A549 (cell line): ENCODE data around the gene STX8. TPM values are rescaled to one million over a fixed set of nuclear protein-coding genes. Genes with fewer than 3 reads are reported as not detected.

Source experiments
- ATAC-seq, 2 experiments: fragments of 200-7000 bp in 1 of 2; fragments of >200 bp in 1 of 2; cut with Nextera tagmentation in 1 of 2; cut with Tn5 transposase in 1 of 2; 3 replicates each; pipeline versions ENCODE4 v1.8.0 to v1.9.1; 2018 to 2020; ENCODE audit warnings: mild to moderate bottlenecking in 1 of 2, moderate library complexity in 1 of 2
- CTCF ChIA-PET: fragments of 300-600 bp; sonication (Branson Sonifier 250); formaldehyde crosslinking; extraction: SDS; loops from one replicate; lab custom pipeline; 2021; ENCODE audit warnings: antibody characterized with exemption, inconsistent platforms; lab: Yijun Ruan, JAX
- POLR2A ChIA-PET: fragments of 350-600 bp; formaldehyde crosslinking; extraction: SDS; loops from one replicate; lab custom pipeline; 2021; ENCODE audit warnings: antibody characterized with exemption, inconsistent platforms; lab: Yijun Ruan, JAX
- DNase-seq, 2 experiments: peaks; one replicate each; pipeline versions ENCODE4 v3.0.0 to v3.0.0-alpha.2; 2011 to 2016; ENCODE audit warnings: low read depth in 1 of 2, low spot score in 1 of 2
- FAIRE-seq: peaks from 2 replicates; lab custom pipeline; 2011; peaks lifted over from hg19 to GRCh38; lab: Jason Lieb, UNC
- H3K27ac ChIP-seq, 2 experiments: fragments of >200 bp; sonication (Bioruptor Twin); formaldehyde crosslinking; 3 replicates each; pipeline ENCODE4 v1.5.1; 2016 to 2017
- H3K4me1 ChIP-seq: fragments of >200 bp; sonication (Bioruptor Twin); formaldehyde crosslinking; 3 replicates; pipeline ENCODE4 v1.6.1; 2016
- H3K4me2 ChIP-seq: fragments of >200 bp; sonication (Bioruptor Twin); formaldehyde crosslinking; 3 replicates; pipeline ENCODE4 v1.6.1; 2016
- H3K4me3 ChIP-seq: fragments of >200 bp; sonication (Bioruptor Twin); formaldehyde crosslinking; 3 replicates; pipeline ENCODE4 v1.5.1; 2016
- H3K9me3 ChIP-seq: fragments of >200 bp; sonication (Bioruptor Twin); formaldehyde crosslinking; 3 replicates; pipeline ENCODE4 v1.6.1; 2016
- BCL3 ChIP-seq: fragments of >200 bp; sonication (Bioruptor Twin); formaldehyde crosslinking; IDR thresholded peaks from 3 replicates; pipeline ENCODE4 v1.6.1; 2016
- BHLHE40 ChIP-seq: IDR thresholded peaks from 2 replicates; pipeline ENCODE4 v1.6.1; 2012; ENCODE audit warnings: low read depth, low read length, inconsistent platforms
- EHF ChIP-seq: fragments of 250-450 bp; sonication (Bioruptor Pico); IDR thresholded peaks from 2 replicates; pipeline ENCODE4 v1.5.0; 2020; ENCODE audit warnings: mild to moderate bottlenecking
- FOXS1 ChIP-seq: fragments of 250-450 bp; sonication (Bioruptor Pico); IDR thresholded peaks from 2 replicates; pipeline ENCODE4 v1.5.0; 2020; ENCODE audit warnings: mild to moderate bottlenecking, moderate library complexity
- JUN ChIP-seq, 2 experiments: fragments of >200 bp; sonication (Bioruptor Twin); formaldehyde crosslinking; IDR thresholded peaks; 2 replicates in 1 of 2; 3 replicates in 1 of 2; pipeline ENCODE4 v1.6.1; 2016 to 2017
- KDM5A ChIP-seq: fragments of 200-600 bp; sonication (generic); IDR thresholded peaks from 2 replicates; pipeline ENCODE4 v1.6.1; 2016; ENCODE audit warnings: antibody characterized with exemption, mild to moderate bottlenecking
- MYC ChIP-seq: IDR thresholded peaks from 2 replicates; pipeline ENCODE4 v1.6.1; 2012; ENCODE audit warnings: mild to moderate bottlenecking, inconsistent platforms, low read length, improper control_type of control experiment, borderline replicate concordance
- PBX3 ChIP-seq: IDR thresholded peaks from 2 replicates; pipeline ENCODE4 v1.6.1; 2012
- PHF8 ChIP-seq: fragments of 200-600 bp; sonication (generic); IDR thresholded peaks from 2 replicates; pipeline ENCODE4 v1.6.1; 2016; ENCODE audit warnings: low read depth, mild to moderate bottlenecking, antibody characterized with exemption, moderate library complexity, borderline replicate concordance
- POLR2A ChIP-seq: IDR thresholded peaks from 2 replicates; pipeline ENCODE4 v1.6.1; 2012; ENCODE audit warnings: mild to moderate bottlenecking, low read length
- POLR2AphosphoS2 ChIP-seq: conservative IDR thresholded peaks from 2 replicates; pipeline ENCODE4 v1.6.1; 2012; ENCODE audit warnings: low read length, improper control_type of control experiment, inconsistent platforms
- RAD21 ChIP-seq, 2 experiments: fragments of >200 bp in 1 of 2; sonication (Bioruptor Twin) in 1 of 2; formaldehyde crosslinking in 1 of 2; IDR thresholded peaks in 1 of 2; conservative IDR thresholded peaks in 1 of 2; 2 replicates in 1 of 2; 3 replicates in 1 of 2; pipeline ENCODE4 v1.6.1; 2012 to 2018; ENCODE audit warnings: inconsistent platforms in 1 of 2
- REST ChIP-seq: fragments of 200-600 bp; sonication (generic); IDR thresholded peaks from 2 replicates; pipeline ENCODE4 v1.6.1; 2016; ENCODE audit warnings: antibody characterized with exemption, mild to moderate bottlenecking, moderate library complexity
- RFX5 ChIP-seq: fragments of 450-650 bp; IDR thresholded peaks from 2 replicates; pipeline ENCODE4 v1.7.1; 2014; ENCODE audit warnings: antibody characterized with exemption, mild to moderate bottlenecking, moderate library complexity
- TP53 ChIP-seq: fragments of 250-450 bp; sonication (Bioruptor Pico); IDR thresholded peaks from 2 replicates; pipeline ENCODE4 v1.5.0; 2021; ENCODE audit warnings: mild to moderate bottlenecking, moderate library complexity
- USF2 ChIP-seq: fragments of 450-650 bp; IDR thresholded peaks from 2 replicates; pipeline ENCODE4 v1.6.1; 2014; ENCODE audit warnings: antibody characterized with exemption
- WGBS: methylation state at CpG from one replicate; pipeline ENCODE4 v1.1.6; 2017; ENCODE audit errors: missing lambda C conversion rate; 5-methylcytosine and 5-hydroxymethylcytosine counted together
- polyA minus RNA-seq: library from RNA; depleted of rRNA, polyadenylated mRNA; stranded (reverse); fragments of >200 nt; gene quantifications from 2 replicates; pipeline ENCODE4 v1.2.3, GENCODE V29; 2011; rRNA and poly(A)+ RNA removed
- polyA plus RNA-seq, 4 experiments: library from polyadenylated mRNA; depleted of rRNA in 3 of 4; stranded (reverse); fragments of >200 nt; fragmentation: RNase III in 1 of 4; extraction: RNeasy Plus Mini Kit Qiagen cat#74134 plus additional on column Dnase treatment in 1 of 4; gene quantifications; 2 replicates in 3 of 4; 3 replicates in 1 of 4; pipeline ENCODE4 v1.2.3, GENCODE V29; 2011 to 2017
- TF ChIP-seq, protein P1 (sequence below): IDR thresholded peaks from 2 replicates; pipeline ENCODE4 v1.6.1; 2012

Gene STX8
- polyA plus RNA-seq (2011; rRNA removed), result 155 and 168 TPM in 2 replicates
- 49.7 and 59.4 TPM in 2 replicates for polyA plus RNA-seq (2012; cell fraction: cytosol; rRNA removed)
- 11.3 and 20.4 TPM in 2 replicates for polyA plus RNA-seq (2012; cell fraction: nucleus; rRNA removed)
- 90.6 to 98.5 TPM (median 93.6 TPM) in 3 replicates for polyA plus RNA-seq (2017; fragmentation: RNase III; extraction: RNeasy Plus Mini Kit Qiagen cat#74134 plus additional on column Dnase treatment)
- polyA minus RNA-seq, result 51.7 and 69.3 TPM in 2 replicates

DNA sequence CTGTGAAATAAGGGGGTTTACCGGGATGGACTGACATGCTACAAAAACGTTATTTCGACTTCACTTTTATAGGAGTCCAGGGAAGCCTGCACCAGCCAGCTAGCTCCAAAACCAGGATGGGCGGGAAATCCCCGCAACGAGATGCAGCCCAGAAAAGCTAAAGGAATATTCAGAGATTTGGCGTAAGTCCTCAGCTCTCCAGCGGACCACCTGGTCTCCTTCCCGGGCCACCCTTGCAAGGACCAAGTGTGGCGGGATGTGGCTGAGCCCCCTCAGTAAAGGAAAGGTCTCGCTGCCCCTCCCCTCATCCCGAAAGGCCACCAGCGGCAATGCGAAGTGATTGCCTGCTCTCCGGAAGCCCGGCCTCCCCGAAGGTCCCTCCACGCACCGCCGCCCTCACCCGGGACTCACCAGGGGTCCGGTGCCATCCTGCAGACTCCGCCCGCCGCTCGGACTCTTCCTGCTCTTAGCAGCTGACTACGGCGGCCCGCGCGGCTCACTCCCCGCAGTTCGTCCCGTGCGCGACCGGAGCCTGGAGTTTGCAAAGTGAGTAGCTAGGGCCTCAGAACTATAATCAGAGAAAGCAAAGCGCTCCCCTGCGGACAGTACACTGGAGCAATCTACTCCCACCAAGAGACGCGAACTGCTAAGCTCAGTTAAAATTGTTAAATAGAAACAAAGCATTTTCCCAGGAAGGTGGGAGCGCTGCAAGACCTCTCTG, at the start of gene STX8:
TSS of gene STX8 (minus strand) at position 440 of the 721 bp plus-strand sequence. CDS start at position 428, 12 bp downstream.
- POLR2A ChIA-PET, result interaction anchor here (1.0 to 1.1 kb wide), 2 partner anchors 70 to 408 kb away, joined by 4 to 5 read pairs; partner anchors contain the start of gene USP43
- FAIRE-seq (no peak), DNase-seq (peak; percentile 86 to 94), ATAC-seq (peak; percentile 89 to 94)
- no peaks in the 10 kb centered on the region for H3K9me3 ChIP-seq
- peak within 1 kb of the TSS; percentile 93 for H3K4me3 ChIP-seq
- peak within 1 kb of the TSS; percentile 88 to 90 for H3K27ac ChIP-seq
- WGBS, result 3% methylated on average over 42 of the region's 42 CpGs
- peak within 1 kb of the TSS; percentile 85 for H3K4me2 ChIP-seq
- peaks cover 15% of the 10 kb centered on the region for H3K4me1 ChIP-seq
- TF ChIP-seq EHF (CRISPR knock-in tag) (no peak), BCL3 (peak; percentile 52; the same call in 1 of the 3 replicates), FOXS1 (no peak), RFX5 (0 out of 2 replicates have a peak, but pooled peaks have one; percentile 10), MYC (peak; percentile 42; the same call in 1 of the 2 replicates), USF2 (0 out of 2 replicates have a peak, but pooled peaks have one; percentile 7), POLR2AphosphoS2 (no peak), BHLHE40 (0 out of 2 replicates have a peak, but pooled peaks have one; percentile 60), JUN (IDR thresholded peaks at IDR 0.05) (peak; percentile 52 to 87; a peak in 3 of 5 replicates), TP53 (CRISPR knock-in tag) (no peak), PHF8 (peak; percentile 37; the same call in 1 of the 2 replicates), POLR2A (peak; percentile 83), PBX3 (peak; percentile 95), KDM5A (peak; percentile 38; the same call in 1 of the 2 replicates), RAD21 (conservative IDR thresholded peaks at IDR 0.05 in 1 of 2, IDR thresholded peaks at IDR 0.05 in 1 of 2) (0 out of 5 replicates have a peak, but pooled peaks of 1 of the 2 experiments have one; percentile 16), REST (0 out of 2 replicates have a peak, but pooled peaks have one; percentile 12)
- TF ChIP-seq, protein P1, sequence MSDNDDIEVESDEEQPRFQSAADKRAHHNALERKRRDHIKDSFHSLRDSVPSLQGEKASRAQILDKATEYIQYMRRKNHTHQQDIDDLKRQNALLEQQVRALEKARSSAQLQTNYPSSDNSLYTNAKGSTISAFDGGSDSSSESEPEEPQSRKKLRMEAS, result peak; percentile 87
- CTCF ChIA-PET, result interaction anchor here (0.5 to 3.4 kb wide), 12 partner anchors 10 to 681 kb away, joined by 3 to 44 read pairs (median 4); no protein-coding TSS in a partner anchor
